Amygdala (tissue), 56 donors: Measurements from ENCODE around the gene TLL2.

Source experiments
- DNase-seq, 56 donors: peaks; one replicate each; lab custom pipeline; 2025; lab: John Stamatoyannopoulos, UW

Gene TLL2

DNA sequence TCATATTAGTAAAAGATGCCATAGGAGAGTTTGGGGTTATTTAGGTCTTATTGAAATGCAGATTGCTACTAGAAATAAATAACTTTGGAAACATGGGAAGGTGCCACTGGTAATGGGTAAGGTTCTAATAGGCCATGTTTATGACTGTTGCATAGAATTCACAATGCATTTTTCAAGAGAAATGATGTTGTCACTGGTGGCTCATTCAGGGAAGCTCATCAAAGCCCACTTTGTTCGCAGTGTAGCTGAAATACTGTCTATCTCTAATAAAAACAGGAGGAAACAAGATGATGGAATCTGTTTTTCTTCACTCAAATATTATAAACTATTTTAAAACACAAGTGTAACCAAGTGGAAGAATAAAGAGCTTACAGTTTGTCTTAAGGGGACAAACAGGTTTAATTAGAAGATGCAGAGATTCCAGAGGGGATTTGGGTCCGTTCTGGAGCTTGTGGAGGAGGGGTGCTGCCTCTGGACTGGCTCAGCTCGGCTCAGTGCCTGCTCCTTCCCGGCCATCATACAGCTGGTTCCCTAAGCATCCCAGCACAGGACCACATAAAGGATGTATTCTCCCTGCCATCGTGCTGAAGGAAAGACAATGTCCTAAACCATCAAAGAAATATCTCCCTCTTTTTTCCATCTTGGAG, 175.3 kb downstream of the TLL2 start:
- peak in 11 of 56 donors; percentile 11 to 58 (median 24) for DNase-seq

DNA sequence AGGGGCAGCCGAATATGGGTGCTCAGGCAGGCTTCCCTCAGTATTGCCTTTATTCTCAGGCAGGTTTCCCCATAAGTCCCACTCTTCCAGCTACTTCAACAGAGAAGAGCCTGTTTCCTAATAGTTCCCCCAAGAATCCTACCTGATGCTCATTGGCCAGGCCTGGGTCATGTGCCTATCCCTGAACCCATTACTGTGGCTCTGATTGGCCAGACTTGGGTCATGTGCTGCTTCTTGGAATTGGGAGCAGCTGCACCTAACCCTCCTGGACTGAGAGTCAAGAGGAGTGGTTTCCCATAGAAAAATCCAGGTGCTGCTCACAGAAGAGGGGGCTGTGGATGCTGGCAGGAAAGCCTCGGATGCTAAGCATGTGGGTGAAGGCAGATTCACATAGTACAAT, 176.6 kb downstream of the TLL2 start:
- peak in 1 of 56 donors; percentile 10 for DNase-seq

DNA sequence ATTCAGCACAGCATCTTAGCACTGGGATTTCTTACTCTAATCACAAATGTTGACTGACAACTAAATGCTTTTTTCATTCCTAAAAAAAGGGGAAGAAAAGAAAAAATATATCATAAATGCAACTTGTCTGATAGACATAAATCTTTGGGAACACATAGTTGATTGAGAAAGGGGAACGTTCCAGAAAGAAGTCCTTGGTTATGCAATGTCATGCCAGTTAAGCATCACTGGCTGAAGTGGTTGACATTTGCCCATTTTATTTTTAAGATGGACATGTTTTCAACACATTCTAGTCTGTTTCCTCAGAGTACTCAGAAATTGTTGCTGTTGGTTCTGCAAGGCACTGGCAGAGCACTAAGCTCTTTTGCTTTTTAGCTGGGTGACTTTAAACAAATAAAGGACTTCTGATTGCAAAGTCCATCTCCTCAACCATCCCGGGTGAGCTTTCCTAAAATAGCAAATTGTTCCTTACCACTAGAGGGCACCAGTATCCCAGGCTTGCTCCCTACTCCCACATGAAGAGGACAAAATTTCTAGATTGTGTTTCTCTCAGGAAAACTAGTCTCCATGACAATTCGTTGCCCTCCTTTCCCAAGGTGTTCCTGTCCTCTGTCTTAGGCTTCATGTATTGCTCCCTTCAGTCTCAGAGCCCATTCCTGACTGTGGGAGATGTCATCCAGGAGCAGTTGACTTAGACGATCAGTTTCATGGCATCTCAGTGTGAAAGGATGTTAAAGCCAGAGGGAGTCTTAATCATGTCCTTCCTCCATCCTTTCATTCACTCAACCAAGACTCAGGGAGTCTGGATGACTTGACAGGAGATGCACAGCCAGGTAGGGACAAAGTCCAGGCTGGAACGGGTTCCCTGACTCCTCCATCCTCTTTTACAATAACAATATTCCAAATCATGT, 178.9 kb downstream of the TLL2 start:
- DNase-seq, result peak in 14 of 56 donors; percentile 10 to 62 (median 30)

DNA sequence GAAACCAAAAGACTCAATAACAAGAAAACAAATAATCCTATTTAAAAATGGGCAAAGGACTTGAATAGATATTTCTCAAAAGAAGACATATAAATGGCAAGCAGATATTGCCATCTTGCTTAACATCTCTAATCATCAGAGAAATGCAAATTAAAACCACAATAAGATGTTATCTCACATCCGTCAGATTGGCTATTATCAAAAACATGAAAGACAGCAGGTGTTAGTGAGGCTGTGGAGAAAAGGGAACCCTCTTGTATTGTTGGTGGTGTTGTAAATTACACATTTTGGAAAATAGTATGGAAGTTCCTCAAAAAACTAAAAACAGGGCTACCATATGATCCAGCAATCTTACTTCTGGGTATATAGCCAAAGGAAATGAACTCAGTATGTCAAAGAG, 180.6 kb downstream of the TLL2 start:
- DNase-seq, result no peak

DNA sequence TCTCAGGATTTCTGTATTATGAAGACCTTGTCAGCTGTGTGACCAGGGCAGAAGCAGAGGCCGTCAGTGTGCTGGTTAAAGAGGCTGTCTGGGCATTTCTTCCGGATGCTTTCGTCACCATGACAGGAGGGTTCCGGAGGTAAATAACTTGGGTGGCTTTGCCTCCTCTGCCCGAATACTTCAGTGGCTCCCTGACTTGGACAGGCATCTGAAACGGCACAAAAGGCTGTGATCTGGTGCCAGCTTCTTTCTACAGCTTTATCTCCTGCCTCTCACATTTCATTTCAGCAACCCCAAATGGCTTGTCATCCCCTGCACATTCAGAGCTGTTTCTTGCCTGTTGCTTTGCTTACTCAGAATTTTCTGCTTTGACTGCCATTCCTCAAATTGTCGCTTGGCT, 186.3 kb downstream of the TLL2 start:
- DNase-seq, result no peak

DNA sequence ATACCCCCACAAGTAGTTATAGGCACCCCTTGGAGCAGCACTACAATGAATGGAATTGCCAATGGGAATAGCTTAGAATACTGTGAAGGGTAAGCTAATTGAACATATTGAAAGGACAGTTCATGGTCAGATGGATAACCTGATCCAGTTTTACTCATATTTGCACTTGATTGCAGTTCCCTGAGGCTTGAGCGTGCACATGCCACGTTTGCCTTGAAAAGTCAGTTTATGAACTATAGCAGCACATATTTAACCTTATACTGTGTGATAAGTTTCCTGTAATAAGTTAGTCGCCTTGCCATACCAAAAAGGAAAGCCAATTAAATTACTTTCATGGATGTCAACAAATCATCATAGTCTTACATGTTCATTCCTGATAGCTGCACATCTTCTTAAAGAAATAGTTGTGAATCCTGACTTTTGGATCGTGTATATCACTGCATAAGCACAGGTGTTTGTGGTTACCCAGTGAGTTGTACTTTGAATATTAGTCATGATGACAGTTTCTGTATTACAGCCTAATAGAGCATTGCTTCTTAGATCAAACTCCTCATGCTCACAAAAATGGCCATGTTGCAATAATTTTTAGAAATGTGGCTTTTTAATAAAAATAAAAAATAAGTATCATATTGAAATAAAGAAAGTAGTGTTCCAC, 187.9 kb downstream of the TLL2 start:
- no peak for DNase-seq

DNA sequence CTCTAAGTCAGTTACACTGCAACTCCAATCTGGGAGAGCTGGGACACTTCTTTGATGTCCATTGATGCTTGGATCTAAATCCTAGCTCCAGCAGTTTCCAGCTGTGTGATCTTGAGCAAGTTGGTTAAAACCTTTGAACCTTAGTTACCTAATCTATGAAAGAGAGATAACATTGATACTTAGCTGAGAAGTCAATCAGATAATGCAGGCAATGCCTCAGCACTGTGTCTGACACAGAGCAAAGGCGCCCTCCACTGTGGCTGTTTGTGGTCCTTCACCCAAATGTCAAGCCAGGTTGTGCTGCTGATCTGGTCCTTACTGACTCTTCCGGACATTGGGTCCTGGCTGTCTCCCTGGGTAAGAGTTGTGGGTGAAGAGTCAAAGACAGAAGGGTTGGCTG, 189.3 kb downstream of the TLL2 start:
- DNase-seq, result no peak

DNA sequence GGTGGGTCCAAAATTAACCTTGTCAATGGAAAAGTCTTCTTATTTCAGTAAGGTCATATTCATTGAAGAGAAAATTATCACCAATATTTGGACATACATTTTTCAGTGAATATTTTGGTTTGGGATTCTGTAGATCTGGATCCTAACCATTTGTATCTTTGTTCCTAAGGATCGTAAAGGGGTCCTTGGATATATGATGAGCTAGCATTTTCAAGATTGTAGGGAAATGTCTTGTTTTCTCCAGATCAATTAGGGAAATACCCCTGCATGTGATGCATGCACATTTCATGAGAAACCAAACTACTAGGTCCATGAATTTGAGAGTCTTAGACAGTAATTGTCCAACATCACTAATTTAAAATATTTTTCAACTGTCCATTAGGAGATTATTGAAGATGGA, 191.5 kb downstream of the TLL2 start:
- DNase-seq, result no peak

DNA sequence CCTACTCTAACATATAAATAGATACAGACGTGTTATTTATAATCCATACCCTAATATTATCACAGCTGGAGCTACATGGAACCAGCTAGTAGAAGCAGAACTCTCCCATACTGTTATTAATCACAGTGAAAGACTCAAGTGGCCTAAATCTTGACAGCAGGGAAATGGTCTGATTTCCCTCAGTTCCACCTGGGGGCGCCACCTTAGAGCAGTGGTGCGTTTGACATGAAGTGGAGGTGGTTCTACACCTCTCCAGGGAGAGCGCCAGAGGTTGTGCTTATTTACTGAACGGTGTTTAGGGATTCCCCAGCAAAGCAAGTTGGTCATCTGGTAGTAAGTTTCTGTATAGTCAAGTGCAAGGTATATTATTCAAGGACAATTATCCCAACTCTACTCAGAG, 191.9 kb downstream of the TLL2 start:
- no peak for DNase-seq

DNA sequence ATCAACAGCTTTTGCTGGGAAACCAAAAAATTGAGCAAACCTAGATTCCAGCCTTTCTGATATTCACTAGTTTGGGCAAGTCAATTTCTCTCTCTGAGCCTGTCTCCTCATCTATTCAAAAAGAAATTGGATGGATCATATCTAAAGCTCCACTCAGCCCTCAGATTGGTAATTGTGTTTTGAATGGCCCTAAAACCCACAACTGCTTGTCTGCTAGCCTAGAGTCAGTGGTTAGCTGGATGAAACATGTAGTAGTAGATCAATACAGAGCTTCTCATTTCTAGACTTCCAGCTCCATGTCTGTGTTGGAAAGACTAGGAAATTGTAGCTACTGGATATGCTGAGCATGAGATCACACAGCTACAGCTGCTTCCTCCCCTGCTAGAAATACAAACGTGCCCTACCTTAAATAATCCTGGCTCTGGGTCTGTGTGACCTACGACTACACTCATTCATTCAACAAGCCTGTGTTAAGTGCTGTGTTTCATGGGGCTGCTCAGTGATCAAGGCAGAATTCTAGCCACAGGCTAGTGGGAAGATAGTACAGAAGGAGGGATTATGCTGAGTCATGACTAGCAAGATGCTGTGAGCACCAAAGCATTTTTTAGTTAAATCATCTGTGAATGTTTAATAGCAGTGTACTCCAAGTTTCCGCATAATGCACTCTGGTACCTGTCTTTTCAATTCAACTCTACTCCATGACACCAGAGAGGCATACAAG, 193.8 kb downstream of the TLL2 start:
- DNase-seq, result peak in 1 of 56 donors; percentile 5

DNA sequence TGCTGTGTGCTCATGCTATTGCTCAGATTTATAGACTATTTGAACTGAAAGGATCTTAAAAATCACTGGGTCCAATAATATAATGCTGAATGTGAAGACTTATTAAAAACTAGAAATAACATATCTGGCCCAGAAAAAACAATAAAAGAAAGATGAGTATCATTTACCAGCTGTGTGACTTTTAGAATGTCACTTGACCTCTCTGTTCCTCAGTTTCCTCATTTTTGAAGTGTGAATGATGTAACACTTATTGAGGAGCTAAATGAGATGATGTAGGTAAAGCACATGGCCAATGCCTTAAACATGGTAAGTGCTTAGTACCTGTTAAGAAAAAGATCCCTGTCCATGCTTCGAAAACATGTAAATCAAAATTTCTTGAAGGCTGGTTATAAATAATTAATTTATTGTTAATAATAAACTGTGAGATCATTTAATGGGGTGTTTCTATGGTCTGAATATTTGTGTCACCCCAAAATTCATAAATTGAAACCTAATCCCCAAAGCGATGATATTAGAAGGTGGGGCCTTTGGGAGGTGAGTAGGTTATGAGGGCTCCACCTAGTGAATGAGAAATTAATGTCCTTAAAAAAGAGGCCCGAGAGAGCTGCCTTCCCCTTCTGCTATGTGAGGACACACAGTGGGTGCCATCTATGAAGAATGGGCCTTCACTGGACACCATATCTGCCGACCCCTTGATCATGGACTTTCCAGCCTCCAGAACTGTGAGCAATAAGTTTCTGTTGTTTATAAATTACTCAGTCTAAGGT, 196.5 kb downstream of the TLL2 start:
- no peak for DNase-seq
